CD4-positive, CD25-positive, alpha-beta regulatory T cell (primary cell): Measurements from ENCODE around the gene RSPH10B. TPM values are rescaled to one million over a fixed set of nuclear protein-coding genes. Genes with fewer than 3 reads are reported as not detected.
"Not testable (repeated sequence)": the region's sequence is repeated elsewhere in the genome, so short reads cannot be mapped to it uniquely, and the experiment has no call there.

ENCODE experiments used
- ATAC-seq, 2 donors: fragments of 150-1000 bp; cut with Tn5 transposase; one replicate each; pipeline ENCODE4 v1.10.0; 2021; ENCODE audit warnings: low read depth in 2 of 2, moderate number of reproducible peaks in 2 of 2, moderate library complexity in 1 of 2
- DNase-seq, 3 donors: peaks; one replicate each; pipeline versions ENCODE4 v3.0.0 to v3.0.0-alpha.2; 2012 to 2022; ENCODE audit warnings: mixed read lengths in 1 of 3
- H3K27ac ChIP-seq: one replicate; pipeline ENCODE4 v1.7.0; 2013; ENCODE audit warnings: mild to moderate bottlenecking, low read length; ENCODE audit not compliant: insufficient read depth, poor library complexity, severe bottlenecking
- H3K27me3 ChIP-seq: one replicate; pipeline ENCODE4 v1.7.0; 2013; ENCODE audit warnings: low read length; ENCODE audit not compliant: control insufficient read depth, insufficient read depth
- H3K36me3 ChIP-seq: one replicate; pipeline ENCODE4 v1.7.0; 2013; ENCODE audit warnings: mild to moderate bottlenecking, low read length, moderate library complexity; ENCODE audit not compliant: control insufficient read depth, insufficient read depth
- H3K4me1 ChIP-seq: 2 replicates; pipeline ENCODE4 v1.7.0; 2013; ENCODE audit warnings: mild to moderate bottlenecking, low read length; ENCODE audit not compliant: insufficient read depth, control insufficient read depth, poor library complexity, severe bottlenecking
- H3K4me3 ChIP-seq: one replicate; pipeline ENCODE4 v1.7.0; 2013; ENCODE audit warnings: low read depth, mild to moderate bottlenecking, low read length, moderate library complexity
- H3K9me3 ChIP-seq, 2 experiments: 1 replicate in 1 of 2; 2 replicates in 1 of 2; pipeline ENCODE4 v1.7.0; 2013; ENCODE audit warnings: low read length in 2 of 2, mild to moderate bottlenecking in 1 of 2, moderate library complexity in 1 of 2; ENCODE audit not compliant: control insufficient read depth in 2 of 2
- H3K27ac Mint-ChIP-seq, 3 donors: one replicate each; pipeline ENCODE4 v1.8.0; 2020 to 2022; ENCODE audit warnings: mild to moderate bottlenecking in 3 of 3, mixed read lengths in 3 of 3, moderate library complexity in 2 of 3
- H3K27me3 Mint-ChIP-seq: one replicate; pipeline ENCODE4 v1.8.0; 2022; ENCODE audit warnings: mild to moderate bottlenecking, mixed read lengths
- H3K36me3 Mint-ChIP-seq: one replicate; pipeline ENCODE4 v1.8.0; 2020; ENCODE audit warnings: mixed read lengths
- H3K4me1 Mint-ChIP-seq, 4 donors: one replicate each; pipeline ENCODE4 v1.8.0; 2020 to 2022; ENCODE audit warnings: mixed read lengths in 4 of 4, mild to moderate bottlenecking in 1 of 4
- H3K4me3 Mint-ChIP-seq, 4 donors: one replicate each; pipeline ENCODE4 v1.8.0; 2020 to 2022; ENCODE audit warnings: mild to moderate bottlenecking in 4 of 4, mixed read lengths in 4 of 4, moderate library complexity in 3 of 4
- H3K9me3 Mint-ChIP-seq, 7 donors: one replicate each; pipeline ENCODE4 v1.8.0; 2020 to 2022; ENCODE audit warnings: mixed read lengths in 7 of 7, mild to moderate bottlenecking in 3 of 7, moderate library complexity in 2 of 7
- polyA plus RNA-seq, 4 donors: library from polyadenylated mRNA; unstranded; fragments of 300-500 nt; fragmentation: Illumina TruSeq; gene quantifications; one replicate each; pipeline ENCODE4 v1.2.3, GENCODE V29; 2021
- total RNA-seq: library from RNA; stranded (reverse); gene quantifications from one replicate; pipeline ENCODE4 v1.2.3, GENCODE V29; 2022

RSPH10B gene
- total and polyA plus RNA-seq, 5 donors from 2014 or later: not detected

- not testable (repeated sequence) for H3K9me3 Mint-ChIP-seq, H3K27me3 Mint-ChIP-seq, DNase-seq, H3K27ac Mint-ChIP-seq, H3K27ac ChIP-seq, H3K4me3 Mint-ChIP-seq, ATAC-seq, H3K9me3 ChIP-seq, H3K4me1 ChIP-seq, H3K4me1 Mint-ChIP-seq, H3K36me3 ChIP-seq, H3K27me3 ChIP-seq, H3K4me3 ChIP-seq, H3K36me3 Mint-ChIP-seq
Observed at GRCh38 chr7:5963205-5963604, 7.3 kb downstream of the RSPH10B start.

- DNase-seq, H3K4me1 ChIP-seq, H3K36me3 ChIP-seq, H3K4me1 Mint-ChIP-seq, H3K27me3 ChIP-seq, ATAC-seq, H3K27me3 Mint-ChIP-seq, H3K4me3 ChIP-seq, H3K27ac Mint-ChIP-seq, H3K36me3 Mint-ChIP-seq, H3K4me3 Mint-ChIP-seq, H3K9me3 ChIP-seq, H3K27ac ChIP-seq, H3K9me3 Mint-ChIP-seq: not testable (repeated sequence)
Observed at GRCh38 chr7:5934945-5935450, 35.5 kb downstream of the RSPH10B start.

- not testable (repeated sequence) for H3K36me3 Mint-ChIP-seq, H3K27me3 Mint-ChIP-seq, H3K27ac ChIP-seq, H3K27ac Mint-ChIP-seq, H3K9me3 ChIP-seq, H3K36me3 ChIP-seq, H3K9me3 Mint-ChIP-seq, DNase-seq, H3K4me3 Mint-ChIP-seq, ATAC-seq, H3K27me3 ChIP-seq, H3K4me3 ChIP-seq, H3K4me1 ChIP-seq, H3K4me1 Mint-ChIP-seq
Observed at GRCh38 chr7:5931905-5932644, 38.4 kb downstream of the RSPH10B start.

- H3K27ac Mint-ChIP-seq: peak overlapping the region in 1 of 3 donors; percentile 51
- H3K4me1 ChIP-seq, H3K4me3 ChIP-seq, ATAC-seq, H3K27me3 ChIP-seq, H3K36me3 ChIP-seq, H3K9me3 ChIP-seq, H3K4me3 Mint-ChIP-seq, H3K36me3 Mint-ChIP-seq, H3K27ac ChIP-seq, DNase-seq, H3K4me1 Mint-ChIP-seq, H3K9me3 Mint-ChIP-seq, H3K27me3 Mint-ChIP-seq: not testable (repeated sequence)
Observed at GRCh38 chr7:5931250-5931649, 39.2 kb downstream of the RSPH10B start.

GRCh38 chr7:5930290-5930689 is 40.2 kb downstream of the RSPH10B start:
- not testable (repeated sequence) for H3K27me3 Mint-ChIP-seq, H3K9me3 Mint-ChIP-seq, H3K4me1 ChIP-seq, ATAC-seq, H3K27ac ChIP-seq, DNase-seq, H3K36me3 Mint-ChIP-seq, H3K9me3 ChIP-seq, H3K27ac Mint-ChIP-seq, H3K4me3 Mint-ChIP-seq, H3K27me3 ChIP-seq, H3K4me3 ChIP-seq, H3K4me1 Mint-ChIP-seq, H3K36me3 ChIP-seq

- H3K4me3 ChIP-seq, DNase-seq, H3K4me3 Mint-ChIP-seq, H3K27ac ChIP-seq, ATAC-seq, H3K9me3 ChIP-seq, H3K36me3 Mint-ChIP-seq, H3K27me3 ChIP-seq, H3K4me1 ChIP-seq, H3K4me1 Mint-ChIP-seq, H3K27ac Mint-ChIP-seq, H3K36me3 ChIP-seq, H3K9me3 Mint-ChIP-seq, H3K27me3 Mint-ChIP-seq: not testable (repeated sequence)
Observed at GRCh38 chr7:5926263-5926870, 44.1 kb downstream of the RSPH10B start.

GRCh38 chr7:5924630-5925029 is 45.9 kb downstream of the RSPH10B start:
- ATAC-seq, H3K27me3 Mint-ChIP-seq, H3K4me3 ChIP-seq: not testable (repeated sequence)

GRCh38 chr7:5924180-5924579 is 46.3 kb downstream of the RSPH10B start:
- H3K4me1 ChIP-seq, H3K4me3 Mint-ChIP-seq, H3K36me3 Mint-ChIP-seq, ATAC-seq, H3K4me3 ChIP-seq, H3K27ac Mint-ChIP-seq, DNase-seq, H3K27me3 ChIP-seq, H3K9me3 ChIP-seq, H3K27ac ChIP-seq, H3K36me3 ChIP-seq, H3K9me3 Mint-ChIP-seq, H3K27me3 Mint-ChIP-seq, H3K4me1 Mint-ChIP-seq: not testable (repeated sequence)

More at GRCh38 chr7:5924630-5925029, 45.9 kb downstream of the RSPH10B start:
- H3K9me3 Mint-ChIP-seq, H3K36me3 ChIP-seq, H3K36me3 Mint-ChIP-seq, H3K4me1 Mint-ChIP-seq, H3K9me3 ChIP-seq, H3K4me1 ChIP-seq, H3K27ac Mint-ChIP-seq, H3K27ac ChIP-seq, DNase-seq, H3K4me3 Mint-ChIP-seq, H3K27me3 ChIP-seq: not testable (repeated sequence)
